A673 (cell line): ENCODE measurements around the gene CBL.

Source experiments
- EZH2 ChIP-seq: fragments of 200-600 bp; sonication (generic); IDR thresholded peaks from 2 replicates; pipeline ENCODE4 v1.6.1; 2017; ENCODE audit warnings: borderline replicate concordance, low read depth, mild to moderate bottlenecking, mixed read lengths, antibody characterized with exemption, low read length; ENCODE audit not compliant: poor library complexity, severe bottlenecking
- TF ChIP-seq, protein P1 (sequence below): fragments of 300-800, 200-600 bp; sonication (generic); conservative IDR thresholded peaks from 2 replicates; pipeline ENCODE4 v1.5.1; 2017; ENCODE audit warnings: low read depth, mild to moderate bottlenecking, antibody characterized with exemption, low read length, moderate library complexity, mixed read lengths

DNA sequence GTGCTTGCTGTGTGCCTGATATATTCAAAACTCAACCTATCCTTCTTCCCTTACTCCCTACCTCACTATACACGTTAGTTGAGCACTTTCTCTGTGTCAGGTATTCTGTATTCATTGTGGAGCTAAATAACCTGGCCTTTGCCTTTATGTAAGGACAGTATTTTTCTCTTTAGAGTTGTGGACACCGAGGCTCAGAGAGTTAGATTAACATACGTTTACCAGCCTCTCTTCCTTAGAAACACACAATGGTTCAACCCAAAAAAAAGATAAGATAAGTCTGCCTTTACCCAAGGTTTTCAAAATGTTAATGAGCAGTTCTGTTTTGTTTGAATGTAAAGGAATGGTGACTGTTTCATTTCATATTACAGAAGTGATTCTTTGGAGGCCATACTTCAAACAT, 45.0 kb downstream of the CBL start:
- no peak for TF ChIP-seq EZH2
- TF ChIP-seq, protein P1, sequence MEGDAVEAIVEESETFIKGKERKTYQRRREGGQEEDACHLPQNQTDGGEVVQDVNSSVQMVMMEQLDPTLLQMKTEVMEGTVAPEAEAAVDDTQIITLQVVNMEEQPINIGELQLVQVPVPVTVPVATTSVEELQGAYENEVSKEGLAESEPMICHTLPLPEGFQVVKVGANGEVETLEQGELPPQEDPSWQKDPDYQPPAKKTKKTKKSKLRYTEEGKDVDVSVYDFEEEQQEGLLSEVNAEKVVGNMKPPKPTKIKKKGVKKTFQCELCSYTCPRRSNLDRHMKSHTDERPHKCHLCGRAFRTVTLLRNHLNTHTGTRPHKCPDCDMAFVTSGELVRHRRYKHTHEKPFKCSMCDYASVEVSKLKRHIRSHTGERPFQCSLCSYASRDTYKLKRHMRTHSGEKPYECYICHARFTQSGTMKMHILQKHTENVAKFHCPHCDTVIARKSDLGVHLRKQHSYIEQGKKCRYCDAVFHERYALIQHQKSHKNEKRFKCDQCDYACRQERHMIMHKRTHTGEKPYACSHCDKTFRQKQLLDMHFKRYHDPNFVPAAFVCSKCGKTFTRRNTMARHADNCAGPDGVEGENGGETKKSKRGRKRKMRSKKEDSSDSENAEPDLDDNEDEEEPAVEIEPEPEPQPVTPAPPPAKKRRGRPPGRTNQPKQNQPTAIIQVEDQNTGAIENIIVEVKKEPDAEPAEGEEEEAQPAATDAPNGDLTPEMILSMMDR = no peak
